GM18858 (cell line): ENCODE data around the gene SNED1.

ENCODE experiments used
- ATAC-seq: cut with Tn5 transposase; IDR thresholded peaks from one replicate; pipeline ENCODE4 v1.9.1; 2021; ENCODE audit not compliant: unreplicated experiment

Gene SNED1

GRCh38 chr2:240991378-240992263 is 6.8 kb upstream of the SNED1 start:
- no peak for ATAC-seq

DNA sequence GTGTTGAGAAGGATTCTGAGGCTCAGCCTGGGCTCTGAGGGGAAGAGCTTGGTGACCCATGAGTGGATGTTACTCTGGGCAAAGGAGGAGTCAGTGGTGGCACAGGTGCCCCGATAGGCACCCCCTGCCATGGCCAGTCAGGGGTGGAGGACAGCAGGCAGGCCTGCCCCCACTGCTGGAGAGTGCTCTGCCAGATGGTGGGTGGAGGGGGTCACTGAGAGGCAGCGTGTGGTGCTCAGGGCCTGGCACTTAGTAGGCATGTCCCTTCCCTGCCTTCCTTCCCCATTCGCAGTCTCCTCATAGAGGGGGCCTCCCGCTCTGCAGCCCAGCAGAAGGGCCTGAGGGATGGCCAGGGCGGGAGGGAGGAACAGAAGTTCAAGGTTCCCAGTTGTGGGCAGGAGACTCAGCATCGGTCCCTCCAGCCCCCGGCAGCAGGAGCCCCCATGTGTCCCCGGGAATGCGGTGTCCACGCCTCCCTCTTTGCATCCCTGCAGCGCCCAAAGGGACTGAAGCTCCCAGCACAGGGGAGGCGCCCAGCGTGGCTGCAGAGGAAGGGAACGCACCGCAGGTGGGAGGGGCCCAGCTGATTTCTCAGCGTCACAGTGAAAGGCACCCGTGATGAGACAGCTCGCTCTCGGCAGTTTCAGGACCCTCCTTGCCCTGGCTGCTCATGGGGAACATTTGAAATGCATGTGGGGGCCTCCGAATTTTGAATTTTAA is 5.7 kb upstream of the SNED1 start:
- ATAC-seq = no peak

- no peak for ATAC-seq
Observed at GRCh38 chr2:240993446-240994170, 4.8 kb upstream of the SNED1 start.

DNA sequence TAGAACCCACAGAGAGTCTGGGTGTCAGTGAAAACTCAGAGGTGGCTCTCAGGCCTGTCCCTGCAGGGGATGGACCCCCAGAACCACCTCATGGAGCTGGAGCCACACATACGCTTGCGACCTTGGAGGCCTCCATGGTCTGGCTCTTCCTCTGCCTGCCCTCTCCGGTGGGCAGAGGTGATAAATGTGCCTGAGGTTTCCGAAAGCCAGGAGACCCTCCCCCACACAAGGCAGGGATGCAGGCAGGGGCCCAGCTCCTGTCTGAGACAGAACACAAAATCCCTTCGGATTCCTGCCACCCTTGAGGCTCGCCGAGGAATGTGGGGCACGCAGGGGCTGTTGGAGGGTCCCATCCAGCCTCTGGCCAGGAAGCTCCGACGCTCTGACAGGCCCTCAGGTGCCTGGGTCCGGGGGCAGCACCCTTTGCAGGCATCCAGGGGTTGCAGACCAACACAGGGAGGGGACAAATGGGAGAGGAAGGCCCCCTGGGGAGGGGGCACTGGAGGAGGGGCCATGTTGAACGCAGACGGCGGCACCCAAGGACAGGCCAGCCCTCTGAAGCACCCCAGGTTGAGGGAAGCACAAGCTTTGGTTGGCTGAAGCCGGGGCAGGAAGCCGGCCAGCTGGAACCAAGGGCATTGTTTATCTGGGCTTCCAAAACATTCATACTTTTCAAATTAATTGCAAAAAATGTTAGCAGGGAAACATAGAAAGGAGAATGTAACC is 4.1 kb upstream of the SNED1 start:
- no peak for ATAC-seq

- no peak for ATAC-seq
Observed at GRCh38 chr2:240995041-240996021, 3.1 kb upstream of the SNED1 start.

DNA sequence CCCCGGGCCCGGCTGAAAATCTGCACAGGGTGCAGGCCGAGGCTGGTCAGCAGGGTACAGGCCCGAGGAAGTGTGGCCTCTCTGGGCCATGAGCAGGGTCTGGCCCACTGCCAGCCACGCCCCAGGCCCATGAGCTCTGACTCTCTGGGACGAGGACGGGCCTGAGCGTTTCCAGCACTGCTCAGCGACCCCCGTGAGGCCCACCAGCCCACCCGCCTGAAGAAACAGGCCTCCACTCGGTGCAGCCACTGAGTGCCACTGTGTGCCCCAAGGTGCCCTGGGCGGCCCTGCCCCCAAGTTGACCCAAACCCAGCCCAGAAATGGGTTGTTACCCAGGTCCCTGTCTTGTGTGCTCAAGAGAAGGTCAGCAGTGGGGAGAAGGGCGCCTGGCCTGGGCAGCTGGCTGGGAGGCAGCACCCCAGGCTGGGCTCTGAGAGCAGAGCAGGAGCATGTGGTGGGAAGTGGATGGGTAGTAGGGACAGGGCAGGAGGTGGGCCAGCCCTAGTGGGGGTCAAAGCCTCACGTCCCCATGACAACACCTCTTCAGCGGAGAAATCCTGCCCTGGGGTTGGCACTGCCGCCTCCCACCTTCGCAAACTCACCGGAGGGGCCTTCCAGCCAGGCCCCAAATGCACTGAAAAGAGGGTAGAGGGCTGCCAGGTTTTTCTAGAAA is 2.1 kb upstream of the SNED1 start:
- no peak for ATAC-seq

- no peak for ATAC-seq
Observed at GRCh38 chr2:240996834-240997140, 1.6 kb upstream of the SNED1 start.

GRCh38 chr2:240997141-240997855 is 1.1 kb upstream of the SNED1 start:
- ATAC-seq = no peak

- ATAC-seq = no peak
Observed at GRCh38 chr2:240998706-240998994, 232 bp downstream of the SNED1 start.

- ATAC-seq = no peak
Observed at GRCh38 chr2:240998995-240999791, 775 bp downstream of the SNED1 start.

GRCh38 chr2:240999873-241000541 is 1.6 kb downstream of the SNED1 start:
- no peak for ATAC-seq

DNA sequence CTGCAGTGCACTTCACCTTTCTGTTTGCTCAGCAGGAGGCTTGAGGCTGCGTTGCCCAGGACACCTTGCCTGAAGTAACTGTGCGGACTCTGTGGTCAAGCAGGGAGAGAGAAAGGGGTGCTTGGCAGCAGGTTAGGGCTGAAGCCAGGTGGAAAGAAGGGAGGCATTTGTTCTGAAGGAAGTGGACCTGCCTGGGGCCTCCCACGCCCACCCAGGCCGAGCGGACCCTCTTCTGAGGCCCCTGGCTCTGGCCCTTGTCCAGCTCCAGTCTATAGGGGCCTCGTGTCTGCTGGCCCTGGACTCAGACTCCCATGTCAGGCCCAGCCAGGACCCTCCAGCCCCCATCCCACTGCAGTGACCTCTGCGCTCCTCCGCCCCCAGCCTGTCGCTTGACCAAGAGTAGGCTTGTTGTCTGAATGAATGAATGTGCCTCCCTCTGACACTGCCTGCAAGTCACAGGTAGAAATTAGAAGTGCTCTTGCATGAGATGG is 2.5 kb downstream of the SNED1 start:
- ATAC-seq = no peak

DNA sequence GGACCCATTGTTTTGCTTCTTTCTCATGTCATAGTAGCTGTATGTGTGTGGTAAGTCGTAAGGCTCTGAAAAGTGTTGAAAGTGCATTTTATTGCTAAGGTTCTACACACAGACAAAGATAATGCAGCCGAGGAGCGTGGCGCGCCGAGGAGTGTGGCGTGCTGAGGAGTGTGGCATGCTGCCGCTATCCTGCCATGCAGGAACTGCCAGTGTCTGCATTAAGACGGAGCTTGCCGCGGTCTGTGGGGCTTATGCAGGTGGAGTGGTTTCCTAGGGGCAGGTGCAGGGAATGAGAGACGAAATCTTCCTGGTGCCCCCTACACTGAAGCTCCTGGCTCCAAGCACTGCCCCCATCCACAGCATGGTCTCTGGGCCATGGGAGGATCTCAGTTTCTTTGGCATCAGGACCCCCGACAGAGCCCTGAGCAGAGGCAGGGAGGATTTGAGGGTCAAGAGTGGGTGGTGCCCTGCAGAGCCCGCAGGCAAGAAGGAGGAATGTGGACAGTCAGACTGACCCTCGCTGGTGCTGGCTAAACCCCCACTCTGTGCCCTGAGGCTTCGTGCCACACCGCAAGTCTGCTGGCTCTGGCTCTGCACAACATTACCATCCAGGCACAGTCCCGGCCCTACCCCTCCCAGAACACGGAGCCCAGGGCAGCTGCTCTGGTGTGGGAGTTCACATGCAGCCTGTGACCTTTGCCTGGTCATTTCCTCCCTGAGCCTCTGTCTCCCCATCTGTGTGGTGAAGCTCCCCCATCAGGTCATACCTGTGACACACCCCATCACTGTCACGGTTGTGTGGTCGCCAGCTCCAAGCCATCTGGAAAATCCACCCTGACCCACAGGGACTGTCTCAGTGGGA is 3.2 kb downstream of the SNED1 start:
- ATAC-seq = no peak

- no peak for ATAC-seq
Observed at GRCh38 chr2:241002275-241003046, 4.0 kb downstream of the SNED1 start.

GRCh38 chr2:241003047-241003360 is 4.6 kb downstream of the SNED1 start:
- ATAC-seq = no peak

- ATAC-seq = no peak
Observed at GRCh38 chr2:241003369-241003768, 5.0 kb downstream of the SNED1 start.
